Naive thymus-derived CD4-positive, alpha-beta T cell (primary cell): Measurements from ENCODE around the gene KLHL11. TPM values are rescaled to one million over a fixed set of nuclear protein-coding genes. Genes with fewer than 3 reads are reported as not detected.

Source experiments
- ATAC-seq: fragments of 150-1000 bp; cut with Tn5 transposase; 2 replicates; pipeline ENCODE4 v1.10.0; 2021; ENCODE audit warnings: mild to moderate bottlenecking, moderate library complexity
- CTCF ChIA-PET: fragments of 350-600 bp; sonication (Branson Sonifier 250); formaldehyde crosslinking; loops from one replicate; lab custom pipeline; 2021; ENCODE audit warnings: antibody characterized with exemption; lab: Charles Lee
- POLR2A ChIA-PET: fragments of 350-600 bp; sonication (Branson Sonifier 250); formaldehyde crosslinking; loops from one replicate; lab custom pipeline; 2021; ENCODE audit warnings: antibody characterized with exemption, inconsistent platforms; lab: Charles Lee
- DNase-seq, 9 donors: peaks; one replicate each; pipeline versions ENCODE4 v3.0.0 to v3.0.0-alpha.2; 2020 to 2022; ENCODE audit warnings: mixed read lengths in 1 of 9
- H3K27ac ChIP-seq: one replicate; pipeline ENCODE4 v1.7.0; 2013; ENCODE audit warnings: mild to moderate bottlenecking, low read depth, low read length, moderate library complexity
- H3K27me3 ChIP-seq, 2 donors: one replicate each; pipeline ENCODE4 v1.7.0; 2013; ENCODE audit warnings: low read length in 2 of 2, mild to moderate bottlenecking in 2 of 2, moderate library complexity in 2 of 2; ENCODE audit not compliant: control insufficient read depth in 2 of 2, insufficient read depth in 2 of 2
- H3K36me3 ChIP-seq, 3 experiments: 1 replicate in 2 of 3; 2 replicates in 1 of 3; pipeline ENCODE4 v1.7.0; 2013; ENCODE audit warnings: low read length in 3 of 3, mild to moderate bottlenecking in 3 of 3, moderate library complexity in 1 of 3; ENCODE audit not compliant: insufficient read depth in 3 of 3, control insufficient read depth in 2 of 3
- H3K4me1 ChIP-seq, 2 donors: one replicate each; pipeline ENCODE4 v1.7.0; 2013; ENCODE audit warnings: low read length in 2 of 2, mild to moderate bottlenecking in 2 of 2, moderate library complexity in 1 of 2; ENCODE audit not compliant: control insufficient read depth in 2 of 2, insufficient read depth in 2 of 2
- H3K4me3 ChIP-seq: 2 replicates; pipeline ENCODE4 v1.7.0; 2013; ENCODE audit warnings: mild to moderate bottlenecking, low read length
- H3K9me3 ChIP-seq, 3 experiments: 1 replicate in 2 of 3; 2 replicates in 1 of 3; pipeline ENCODE4 v1.7.0; 2013; ENCODE audit warnings: low read length in 3 of 3; ENCODE audit not compliant: control insufficient read depth in 2 of 3
- H3K27ac Mint-ChIP-seq, 9 donors: one replicate each; pipeline ENCODE4 v1.8.0; 2020 to 2022; ENCODE audit warnings: mixed read lengths in 9 of 9, mild to moderate bottlenecking in 8 of 9, moderate library complexity in 5 of 9, inconsistent platforms in 2 of 9
- H3K27me3 Mint-ChIP-seq, 5 donors: one replicate each; pipeline ENCODE4 v1.8.0; 2021 to 2022; ENCODE audit warnings: mixed read lengths in 5 of 5, mild to moderate bottlenecking in 1 of 5
- H3K36me3 Mint-ChIP-seq, 5 donors: one replicate each; pipeline ENCODE4 v1.8.0; 2020 to 2022; ENCODE audit warnings: mixed read lengths in 5 of 5, mild to moderate bottlenecking in 3 of 5, inconsistent platforms in 1 of 5
- H3K4me1 Mint-ChIP-seq, 7 donors: one replicate each; pipeline ENCODE4 v1.8.0; 2020 to 2022; ENCODE audit warnings: mixed read lengths in 7 of 7, mild to moderate bottlenecking in 3 of 7, inconsistent platforms in 1 of 7
- H3K4me3 Mint-ChIP-seq, 10 donors: one replicate each; pipeline ENCODE4 v1.8.0; 2020 to 2022; ENCODE audit warnings: mild to moderate bottlenecking in 10 of 10, mixed read lengths in 10 of 10, moderate library complexity in 6 of 10, inconsistent platforms in 2 of 10
- H3K9me3 Mint-ChIP-seq, 11 donors: one replicate each; pipeline ENCODE4 v1.8.0; 2020 to 2022; ENCODE audit warnings: mixed read lengths in 11 of 11, mild to moderate bottlenecking in 4 of 11, inconsistent platforms in 1 of 11, moderate library complexity in 1 of 11
- intact Hi-C, 2 donors: fragments of 100-400 bp; cut with micrococcal nuclease; formaldehyde crosslinking; loops; one replicate each; pipeline ENCODE4 v1.15.1; 2023
- polyA plus RNA-seq, 2 donors: library from polyadenylated mRNA; unstranded; fragments of 300-500 nt; fragmentation: Illumina TruSeq; gene quantifications; one replicate each; pipeline ENCODE4 v1.2.3, GENCODE V29; 2021
- total RNA-seq, 6 experiments: library from RNA in 5 of 6; stranded (reverse) in 5 of 6; gene quantifications; 1 replicate in 5 of 6; 2 replicates in 1 of 6; pipeline ENCODE4 v1.2.3 and lab custom pipeline; 2021 to 2026

Gene KLHL11
- total and polyA plus RNA-seq, 7 experiments from 2014 or later, result 6.7 to 25.9 (median 16.8) TPM

GRCh38 chr17:41818024-41818423 lies 47.2 kb downstream of the KLHL11 start:
- Mint-ChIP-seq H3K4me3 (no peak overlapping the region), H3K4me1 (peaks cover 0 to 5% (median 4%) of the 10 kb centered on the region in 7 donors)
- CTCF ChIA-PET, result interaction anchor here (0.6 kb wide), 1 partner anchor 24 kb away, joined by 3 read pairs; no protein-coding TSS in a partner anchor

GRCh38 chr17:41816637-41817320 lies 48.4 kb downstream of the KLHL11 start:
- no peak for ATAC-seq
- CTCF ChIA-PET, result no interaction called here
- POLR2A ChIA-PET, result no interaction called here

More at GRCh38 chr17:41818024-41818423, 47.2 kb downstream of the KLHL11 start:
- ATAC-seq (no peak), DNase-seq (no peak)
- peaks cover 0 to 6% (median 0%) of the 10 kb centered on the region in 5 donors for H3K27me3 Mint-ChIP-seq
- peak overlapping the region in 1 of 9 donors; percentile 25 for H3K27ac Mint-ChIP-seq
- Histone ChIP-seq H3K27me3 (no peaks in the 10 kb centered on the region), H3K4me3 (no peak overlapping the region), H3K36me3 (no peaks in the 10 kb centered on the region), H3K27ac (no peak overlapping the region), H3K9me3 (no peaks in the 10 kb centered on the region), H3K4me1 (no peaks in the 10 kb centered on the region)
- intact Hi-C loops, result no loop called here
- H3K9me3 Mint-ChIP-seq, result no peaks in the 10 kb centered on the region
- H3K36me3 Mint-ChIP-seq, result no peaks in the 10 kb centered on the region
- POLR2A ChIA-PET, result no interaction called here

GRCh38 chr17:41814195-41814594 lies 51.0 kb downstream of the KLHL11 start:
- intact Hi-C loops, result no loop called here
- H3K4me3 Mint-ChIP-seq, result peak overlapping the region in 4 of 10 donors; percentile 25 to 64 (median 50)
- ChIA-PET POLR2A (no interaction called here), CTCF (interaction anchor here (1.1 to 1.3 kb wide), 2 partner anchors 12 to 76 kb away, joined by 3 to 4 read pairs; no protein-coding TSS in a partner anchor)
- H3K9me3 Mint-ChIP-seq, result peaks cover 0 to 2% (median 0%) of the 10 kb centered on the region in 11 donors
- ATAC-seq (no peak), DNase-seq (no peak)
- Histone ChIP-seq H3K27me3 (no peaks in the 10 kb centered on the region), H3K4me1 (peaks cover 10 to 16% of the 10 kb centered on the region in 2 donors), H3K9me3 (no peaks in the 10 kb centered on the region), H3K4me3 (no peak overlapping the region), H3K27ac (no peak overlapping the region), H3K36me3 (no peaks in the 10 kb centered on the region)
- H3K27me3 Mint-ChIP-seq, result peaks cover 0 to 22% (median 0%) of the 10 kb centered on the region in 5 donors
- peak overlapping the region in 1 of 9 donors; percentile 31 for H3K27ac Mint-ChIP-seq
- peaks cover 14 to 25% (median 21%) of the 10 kb centered on the region in 7 donors for H3K4me1 Mint-ChIP-seq
- peaks cover 0 to 2% (median 0%) of the 10 kb centered on the region in 5 donors for H3K36me3 Mint-ChIP-seq

More at GRCh38 chr17:41816637-41817320, 48.4 kb downstream of the KLHL11 start:
- intact Hi-C loops, result no loop called here
- Histone ChIP-seq H3K9me3 (no peaks in the 10 kb centered on the region), H3K4me3 (no peak overlapping the region), H3K27ac (no peak overlapping the region), H3K4me1 (peaks cover 0 to 9% of the 10 kb centered on the region in 2 donors), H3K36me3 (no peaks in the 10 kb centered on the region), H3K27me3 (no peaks in the 10 kb centered on the region)
- Mint-ChIP-seq H3K4me1 (peaks cover 5 to 10% (median 8%) of the 10 kb centered on the region in 7 donors), H3K4me3 (no peak overlapping the region), H3K27me3 (peaks cover 0 to 15% (median 0%) of the 10 kb centered on the region in 5 donors), H3K36me3 (no peaks in the 10 kb centered on the region), H3K9me3 (peaks cover 0 to 2% (median 0%) of the 10 kb centered on the region in 11 donors), H3K27ac (no peak overlapping the region)
- DNase-seq, result no peak

- Mint-ChIP-seq H3K4me3 (peak overlapping the region in 8 of 10 donors; percentile 31 to 97 (median 60)), H3K27ac (peak overlapping the region in 2 of 9 donors; percentile 64 to 84), H3K36me3 (peaks cover 0 to 2% (median 0%) of the 10 kb centered on the region in 5 donors), H3K27me3 (peaks cover 0 to 22% (median 0%) of the 10 kb centered on the region in 5 donors), H3K9me3 (peaks cover 0 to 2% (median 0%) of the 10 kb centered on the region in 11 donors), H3K4me1 (peaks cover 14 to 26% (median 21%) of the 10 kb centered on the region in 7 donors)
- H3K36me3 ChIP-seq, result no peaks in the 10 kb centered on the region
- no peak overlapping the region for H3K4me3 ChIP-seq
- CTCF ChIA-PET, result no interaction called here
- no peak overlapping the region for H3K27ac ChIP-seq
- POLR2A ChIA-PET, result no interaction called here
- DNase-seq (no peak), ATAC-seq (no peak)
- no peaks in the 10 kb centered on the region for H3K9me3 ChIP-seq
- H3K27me3 ChIP-seq, result no peaks in the 10 kb centered on the region
- H3K4me1 ChIP-seq, result peaks cover 10 to 16% of the 10 kb centered on the region in 2 donors
- intact Hi-C loops, result no loop called here
Measured at GRCh38 chr17:41813699-41814124, 51.5 kb downstream of the KLHL11 start.

- H3K4me1 ChIP-seq, result peaks cover 10 to 16% of the 10 kb centered on the region in 2 donors
Measured at GRCh38 chr17:41813152-41813680, 52.0 kb downstream of the KLHL11 start.

GRCh38 chr17:41812381-41813151 lies 52.7 kb downstream of the KLHL11 start, which contains the start of gene FKBP10:
Gene FKBP10, plus strand, starts transcription at chr17:41813004. Its CDS starts 31 bp downstream, at chr17:41813035.
- CTCF ChIA-PET, result interaction anchor here (0.9 to 3.6 kb wide), 3 partner anchors 10 to 75 kb away, joined by 4 to 19 read pairs (median 6); no protein-coding TSS in a partner anchor
- DNase-seq (peak; percentile 21 to 58 (median 46)), ATAC-seq (peak; percentile 12)
- Histone ChIP-seq H3K4me1 (peaks cover 10 to 16% of the 10 kb centered on the region in 2 donors), H3K27me3 (no peaks in the 10 kb centered on the region), H3K27ac (peak within 1 kb of the TSS; percentile 48), H3K36me3 (no peaks in the 10 kb centered on the region), H3K4me3 (peak within 1 kb of the TSS; percentile 81), H3K9me3 (no peaks in the 10 kb centered on the region)
- POLR2A ChIA-PET, result interaction anchor here (2.2 kb wide), 2 partner anchors 52 to 124 kb away, joined by 5 to 8 read pairs; partner anchors contain the start of genes EIF1 and KLHL11
- intact Hi-C loops, result no loop called here
- Mint-ChIP-seq H3K4me3 (peak within 1 kb of the TSS; percentile 89 to 99 (median 94)), H3K9me3 (peaks cover 0 to 2% (median 0%) of the 10 kb centered on the region in 11 donors), H3K27me3 (peaks cover 0 to 22% (median 0%) of the 10 kb centered on the region in 5 donors), H3K4me1 (peaks cover 14 to 26% (median 21%) of the 10 kb centered on the region in 7 donors), H3K36me3 (peaks cover 0 to 4% (median 0%) of the 10 kb centered on the region in 5 donors), H3K27ac (peak within 1 kb of the TSS in 8 of 9 donors; percentile 50 to 84 (median 68))

More at GRCh38 chr17:41813152-41813680, 52.0 kb downstream of the KLHL11 start:
- Histone ChIP-seq H3K27ac (no peak overlapping the region), H3K36me3 (no peaks in the 10 kb centered on the region), H3K27me3 (no peaks in the 10 kb centered on the region), H3K4me3 (no peak overlapping the region), H3K9me3 (no peaks in the 10 kb centered on the region)
- peak overlapping the region in 4 of 9 donors; percentile 1 to 84 (median 44) for H3K27ac Mint-ChIP-seq
- H3K36me3 Mint-ChIP-seq, result peaks cover 0 to 4% (median 0%) of the 10 kb centered on the region in 5 donors
- peaks cover 0 to 22% (median 0%) of the 10 kb centered on the region in 5 donors for H3K27me3 Mint-ChIP-seq
- H3K4me3 Mint-ChIP-seq, result peak overlapping the region; percentile 20 to 97 (median 60)
- ChIA-PET POLR2A (no interaction called here), CTCF (no interaction called here)
- ATAC-seq (no peak), DNase-seq (no peak)
- peaks cover 14 to 26% (median 21%) of the 10 kb centered on the region in 7 donors for H3K4me1 Mint-ChIP-seq
- H3K9me3 Mint-ChIP-seq, result peaks cover 0 to 2% (median 0%) of the 10 kb centered on the region in 11 donors
- intact Hi-C loops, result no loop called here
